Measurements from ENCODE around the gene FFAR3.

DNA sequence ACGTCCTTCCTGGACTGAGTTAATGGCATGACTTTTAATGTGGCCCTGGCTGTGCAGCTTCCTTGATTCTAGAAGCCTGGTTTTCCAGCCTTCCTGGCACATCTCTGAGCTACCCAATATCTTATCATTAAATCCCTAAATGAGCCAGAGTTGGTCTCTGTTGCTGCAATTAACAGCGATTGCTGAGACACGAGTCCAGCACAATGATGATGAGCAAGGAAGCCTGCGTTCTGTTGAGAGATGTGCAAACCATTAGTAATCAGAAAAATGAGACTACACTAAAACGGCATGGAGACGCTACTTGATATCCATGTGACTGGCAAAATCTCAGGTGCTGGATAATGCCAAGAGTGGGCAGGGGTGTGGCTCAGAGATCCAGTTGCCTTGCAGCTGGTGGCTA is 38.8 kb downstream of the FFAR3 start:
- TF ChIP-seq, protein P1, sequence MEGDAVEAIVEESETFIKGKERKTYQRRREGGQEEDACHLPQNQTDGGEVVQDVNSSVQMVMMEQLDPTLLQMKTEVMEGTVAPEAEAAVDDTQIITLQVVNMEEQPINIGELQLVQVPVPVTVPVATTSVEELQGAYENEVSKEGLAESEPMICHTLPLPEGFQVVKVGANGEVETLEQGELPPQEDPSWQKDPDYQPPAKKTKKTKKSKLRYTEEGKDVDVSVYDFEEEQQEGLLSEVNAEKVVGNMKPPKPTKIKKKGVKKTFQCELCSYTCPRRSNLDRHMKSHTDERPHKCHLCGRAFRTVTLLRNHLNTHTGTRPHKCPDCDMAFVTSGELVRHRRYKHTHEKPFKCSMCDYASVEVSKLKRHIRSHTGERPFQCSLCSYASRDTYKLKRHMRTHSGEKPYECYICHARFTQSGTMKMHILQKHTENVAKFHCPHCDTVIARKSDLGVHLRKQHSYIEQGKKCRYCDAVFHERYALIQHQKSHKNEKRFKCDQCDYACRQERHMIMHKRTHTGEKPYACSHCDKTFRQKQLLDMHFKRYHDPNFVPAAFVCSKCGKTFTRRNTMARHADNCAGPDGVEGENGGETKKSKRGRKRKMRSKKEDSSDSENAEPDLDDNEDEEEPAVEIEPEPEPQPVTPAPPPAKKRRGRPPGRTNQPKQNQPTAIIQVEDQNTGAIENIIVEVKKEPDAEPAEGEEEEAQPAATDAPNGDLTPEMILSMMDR (IDR thresholded peaks at IDR 0.05; ENCODE audit: control extremely low read depth in 1 of 3, insufficient read depth in 1 of 3, low read depth in 1 of 3, low read length in 3 of 3) = no peak
- TF ChIP-seq, protein P2, sequence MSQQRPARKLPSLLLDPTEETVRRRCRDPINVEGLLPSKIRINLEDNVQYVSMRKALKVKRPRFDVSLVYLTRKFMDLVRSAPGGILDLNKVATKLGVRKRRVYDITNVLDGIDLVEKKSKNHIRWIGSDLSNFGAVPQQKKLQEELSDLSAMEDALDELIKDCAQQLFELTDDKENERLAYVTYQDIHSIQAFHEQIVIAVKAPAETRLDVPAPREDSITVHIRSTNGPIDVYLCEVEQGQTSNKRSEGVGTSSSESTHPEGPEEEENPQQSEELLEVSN (IDR thresholded peaks at IDR 0.05) = no peak
- TF ChIP-seq RNF2 (IDR thresholded peaks at IDR 0.05; ENCODE audit: borderline replicate concordance, low read depth, low read length, missing control alignments, poor library complexity, severe bottlenecking) (no peak), BRCA1 (IDR thresholded peaks at IDR 0.05; ENCODE audit: low read depth, low read length) (no peak), POLR2A (IDR thresholded peaks at IDR 0.05; ENCODE audit: control extremely low read depth in 1 of 2, low read depth in 2 of 2, low read length in 2 of 2) (no peak), JUN (IDR thresholded peaks at IDR 0.05; ENCODE audit: low read depth, low read length) (no peak), GABPA (IDR thresholded peaks at IDR 0.05; ENCODE audit: borderline replicate concordance, insufficient read depth, low read length) (no peak), BCL11A (IDR thresholded peaks at IDR 0.05; ENCODE audit: low read depth in 2 of 2, low read length in 2 of 2) (no peak)
- TF ChIP-seq, protein P3, sequence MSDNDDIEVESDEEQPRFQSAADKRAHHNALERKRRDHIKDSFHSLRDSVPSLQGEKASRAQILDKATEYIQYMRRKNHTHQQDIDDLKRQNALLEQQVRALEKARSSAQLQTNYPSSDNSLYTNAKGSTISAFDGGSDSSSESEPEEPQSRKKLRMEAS (IDR thresholded peaks at IDR 0.05) = no peak

Data from H1 (cell line).